SHP77 (cell line): ENCODE measurements around the gene ANO1.
"Not testable (repeated sequence)": the region's sequence is repeated elsewhere in the genome, so short reads cannot be mapped to it uniquely, and the experiment has no call there.

ENCODE experiments used
- DNase-seq, 2 experiments: peaks; one replicate each; lab custom pipeline; 2025; lab: John Stamatoyannopoulos, UW

The ANO1 gene

DNA sequence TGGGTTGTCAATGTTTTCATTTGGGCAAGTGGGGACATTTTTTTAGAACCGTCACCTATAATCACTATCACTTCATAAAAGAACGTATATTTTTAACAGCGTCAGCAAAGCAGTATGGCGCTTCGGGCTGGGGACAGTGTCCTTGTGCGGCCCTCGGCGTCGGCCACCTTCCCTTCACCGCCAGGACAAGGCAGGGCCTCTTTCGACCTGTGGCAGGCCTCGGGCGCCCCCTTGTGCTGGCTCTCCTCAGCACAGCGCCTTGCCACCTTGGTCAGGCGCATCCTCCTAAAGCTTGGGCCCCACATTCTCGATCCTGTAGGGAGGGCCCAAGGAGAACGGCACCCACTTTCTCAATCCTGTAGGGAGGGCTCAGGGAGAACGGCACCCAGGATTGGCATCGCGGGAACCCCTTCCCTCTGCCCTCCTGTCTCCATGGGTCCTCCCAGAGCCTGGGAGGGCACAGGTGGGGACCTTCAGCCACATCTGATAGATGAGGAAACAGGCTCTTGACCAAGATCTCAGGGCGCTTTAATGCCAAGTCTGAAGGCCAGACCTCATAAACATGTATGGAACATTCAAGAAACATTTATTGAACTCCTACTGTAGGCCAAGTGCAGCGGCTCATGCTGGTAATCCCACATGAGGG lies 113.5 kb downstream of the ANO1 start:
- peak; percentile 51 to 72 for DNase-seq

- no peak for DNase-seq
Measured at GRCh38 chr11:70192666-70193410, 114.7 kb downstream of the ANO1 start.

DNA sequence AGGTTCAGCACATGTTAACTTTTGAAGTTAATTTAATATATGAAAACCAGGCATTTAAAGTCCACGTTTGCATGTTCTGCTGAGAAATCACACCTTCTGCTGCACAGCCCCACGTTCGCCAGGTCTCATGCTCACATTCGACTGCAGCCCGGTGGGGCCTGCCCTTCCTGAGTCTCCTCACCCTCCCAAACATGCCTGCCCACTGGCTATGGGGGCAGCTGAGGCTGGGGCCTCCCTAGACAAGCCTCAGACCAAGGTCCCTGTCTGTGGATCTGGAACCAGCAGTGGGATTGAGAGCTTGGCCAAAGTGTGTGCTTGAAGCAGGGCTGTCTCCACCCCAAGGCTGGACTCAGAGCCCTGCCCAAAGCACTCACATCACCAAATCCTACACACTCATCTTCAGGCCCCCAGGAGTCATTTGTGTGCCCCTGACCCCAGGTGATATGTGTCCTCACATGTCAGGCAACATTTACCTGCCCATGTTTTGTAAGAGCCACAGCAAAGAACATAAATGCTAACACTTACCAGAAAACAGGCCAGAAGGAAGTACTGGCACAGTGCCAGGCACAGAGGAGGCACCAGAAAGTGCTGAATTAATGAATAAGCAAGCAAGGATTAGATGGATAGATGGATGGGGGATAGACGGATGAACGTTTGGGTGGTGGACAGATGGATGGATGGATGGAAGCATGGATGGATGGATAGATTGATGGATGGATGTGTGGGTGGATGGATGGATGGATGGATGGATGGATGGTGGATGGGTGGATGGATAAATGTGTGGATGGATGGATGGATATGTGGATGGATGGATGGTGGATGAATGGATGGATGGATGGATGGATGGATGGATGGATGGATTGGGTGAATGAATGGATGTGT lies 115.5 kb downstream of the ANO1 start:
- DNase-seq = no peak

GRCh38 chr11:70194792-70195791 lies 117.0 kb downstream of the ANO1 start:
- no peak for DNase-seq

DNA sequence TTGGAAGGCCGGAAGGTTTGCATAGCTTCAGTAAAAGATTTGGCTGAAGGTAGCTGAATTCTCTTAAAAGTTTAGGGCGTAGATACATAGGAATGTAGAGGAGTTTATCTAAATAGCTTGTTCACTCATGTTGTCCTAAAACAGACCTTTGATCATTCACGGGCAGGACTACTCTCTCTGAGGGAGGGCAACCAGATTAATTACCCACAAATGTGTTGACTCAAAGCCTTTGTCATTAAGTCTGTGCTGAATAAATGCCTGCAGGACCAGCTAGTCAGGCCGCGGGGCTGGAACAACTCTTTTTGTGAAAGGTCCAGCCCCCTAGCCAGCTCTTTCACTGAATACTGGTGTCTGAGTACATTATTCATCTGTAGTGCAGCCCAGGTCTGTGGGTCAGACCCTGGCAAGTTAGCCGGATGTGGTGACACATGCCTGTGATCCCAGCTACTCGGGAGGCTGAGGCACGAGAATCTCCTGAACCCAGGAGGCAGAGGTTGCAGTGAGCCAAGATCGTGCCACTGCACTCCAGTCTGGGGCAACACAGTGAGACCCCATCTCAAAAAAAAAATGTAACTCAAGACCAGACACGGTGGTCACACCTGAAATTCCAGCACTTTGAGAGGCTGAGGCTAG lies 122.2 kb downstream of the ANO1 start:
- DNase-seq = no peak

DNA sequence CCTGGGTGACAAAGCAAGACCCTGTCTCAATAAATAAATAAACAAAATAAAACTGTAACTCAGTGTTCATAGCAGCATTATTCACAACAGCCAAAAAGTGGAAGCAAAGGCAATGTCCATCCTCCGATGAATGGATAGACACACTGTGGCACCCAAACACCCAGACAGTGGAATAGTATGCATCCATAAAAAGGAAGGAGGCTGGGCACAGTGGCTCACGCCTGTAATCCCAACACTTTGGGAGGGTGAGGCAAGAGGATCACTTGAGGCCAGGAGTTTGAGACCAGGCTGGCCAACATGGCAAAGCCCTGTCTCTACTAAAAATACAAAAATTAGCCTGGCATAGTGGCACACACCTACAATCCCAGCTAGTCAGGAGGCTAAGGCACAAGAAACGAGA lies 122.9 kb downstream of the ANO1 start:
- DNase-seq = not testable (repeated sequence)

GRCh38 chr11:70201882-70202861 lies 124.1 kb downstream of the ANO1 start:
- DNase-seq = no peak

DNA sequence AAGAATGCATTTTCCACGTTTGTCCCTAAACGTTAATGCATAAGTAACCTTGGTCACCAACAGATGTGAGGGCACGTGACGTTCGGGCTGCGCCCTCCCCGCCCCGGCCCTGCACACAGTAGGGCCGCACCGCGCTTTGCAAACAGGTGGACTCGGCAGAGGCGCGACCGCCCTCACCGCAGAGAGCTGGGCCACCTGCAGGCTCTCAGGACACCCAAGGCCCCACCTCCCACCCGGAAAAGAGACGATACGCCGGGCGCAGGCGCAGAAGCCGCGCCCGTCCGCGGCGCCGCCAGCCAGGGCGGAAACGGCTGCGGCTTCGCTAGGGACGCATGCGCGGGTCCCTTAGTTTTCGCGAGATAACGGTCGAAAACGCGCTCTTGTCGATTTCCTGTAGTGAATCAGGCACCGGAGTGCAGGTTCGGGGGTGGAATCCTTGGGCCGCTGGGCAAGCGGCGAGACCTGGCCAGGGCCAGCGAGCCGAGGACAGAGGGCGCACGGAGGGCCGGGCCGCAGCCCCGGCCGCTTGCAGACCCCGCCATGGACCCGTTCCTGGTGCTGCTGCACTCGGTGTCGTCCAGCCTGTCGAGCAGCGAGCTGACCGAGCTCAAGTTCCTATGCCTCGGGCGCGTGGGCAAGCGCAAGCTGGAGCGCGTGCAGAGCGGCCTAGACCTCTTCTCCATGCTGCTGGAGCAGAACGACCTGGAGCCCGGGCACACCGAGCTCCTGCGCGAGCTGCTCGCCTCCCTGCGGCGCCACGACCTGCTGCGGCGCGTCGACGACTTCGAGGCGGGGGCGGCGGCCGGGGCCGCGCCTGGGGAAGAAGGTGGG lies 125.0 kb downstream of the ANO1 start, which contains the start of gene FADD:
Gene FADD (plus strand): TSS at position 377 of the 831 bp plus-strand sequence. CDS start 164 bp downstream, at position 541.
- peak; percentile 93 to 97 for DNase-seq

GRCh38 chr11:70203751-70204465 lies 125.8 kb downstream of the ANO1 start:
- DNase-seq = no peak

DNA sequence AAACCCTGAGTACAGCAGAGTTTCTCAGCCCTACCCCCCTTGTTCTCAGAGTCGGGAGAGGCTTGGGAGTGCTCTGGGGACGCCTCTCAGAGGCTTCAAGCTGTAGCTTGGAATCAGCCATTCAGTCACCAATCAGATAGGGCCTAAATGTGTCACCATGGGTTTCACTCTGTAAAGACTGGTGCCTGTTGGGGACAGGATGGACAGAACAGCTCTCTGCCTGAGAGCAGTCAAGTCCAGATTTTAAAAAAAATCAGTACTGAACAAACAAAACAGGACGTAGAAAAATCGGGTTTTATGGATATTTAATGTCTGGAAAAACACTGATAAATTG lies 126.3 kb downstream of the ANO1 start:
- no peak for DNase-seq

DNA sequence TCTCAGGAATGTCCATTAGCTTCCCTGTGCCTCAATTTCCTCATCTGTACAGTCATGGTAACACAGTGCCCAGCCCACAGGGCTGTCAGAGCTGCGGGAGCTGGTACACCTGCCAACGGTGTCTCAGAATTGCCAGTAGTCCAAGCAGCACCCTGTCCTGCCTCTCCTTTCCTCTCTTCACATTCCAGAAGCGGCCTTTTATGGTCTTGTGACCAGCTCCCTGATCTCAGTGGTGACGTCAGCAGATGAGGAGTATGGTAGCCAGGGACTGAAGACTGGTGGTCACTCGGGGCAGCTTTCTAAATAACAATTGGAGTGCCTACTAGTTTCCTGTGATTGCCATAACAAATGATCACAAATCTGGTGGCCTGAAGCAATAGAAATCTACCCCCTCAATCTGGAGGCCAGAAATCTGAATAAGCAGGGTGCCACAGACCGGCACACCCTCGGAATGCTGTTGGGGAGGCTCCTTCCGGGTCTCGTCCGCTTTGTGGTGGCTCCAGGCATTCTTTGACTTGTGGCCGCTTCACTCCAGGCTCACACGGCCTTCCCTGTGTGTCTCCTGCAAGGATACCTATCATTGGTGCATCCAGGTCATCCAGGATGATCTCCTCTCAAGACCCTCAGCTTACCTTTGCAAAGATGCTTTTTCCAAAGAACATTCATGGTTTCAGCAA lies 127.1 kb downstream of the ANO1 start:
- no peak for DNase-seq

- DNase-seq = no peak
Measured at GRCh38 chr11:70205766-70206165, 127.6 kb downstream of the ANO1 start.

DNA sequence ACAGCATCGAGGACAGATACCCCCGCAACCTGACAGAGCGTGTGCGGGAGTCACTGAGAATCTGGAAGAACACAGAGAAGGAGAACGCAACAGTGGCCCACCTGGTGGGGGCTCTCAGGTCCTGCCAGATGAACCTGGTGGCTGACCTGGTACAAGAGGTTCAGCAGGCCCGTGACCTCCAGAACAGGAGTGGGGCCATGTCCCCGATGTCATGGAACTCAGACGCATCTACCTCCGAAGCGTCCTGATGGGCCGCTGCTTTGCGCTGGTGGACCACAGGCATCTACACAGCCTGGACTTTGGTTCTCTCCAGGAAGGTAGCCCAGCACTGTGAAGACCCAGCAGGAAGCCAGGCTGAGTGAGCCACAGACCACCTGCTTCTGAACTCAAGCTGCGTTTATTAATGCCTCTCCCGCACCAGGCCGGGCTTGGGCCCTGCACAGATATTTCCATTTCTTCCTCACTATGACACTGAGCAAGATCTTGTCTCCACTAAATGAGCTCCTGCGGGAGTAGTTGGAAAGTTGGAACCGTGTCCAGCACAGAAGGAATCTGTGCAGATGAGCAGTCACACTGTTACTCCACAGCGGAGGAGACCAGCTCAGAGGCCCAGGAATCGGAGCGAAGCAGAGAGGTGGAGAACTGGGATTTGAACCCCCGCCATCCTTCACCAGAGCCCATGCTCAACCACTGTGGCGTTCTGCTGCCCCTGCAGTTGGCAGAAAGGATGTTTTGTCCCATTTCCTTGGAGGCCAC lies 128.3 kb downstream of the ANO1 start:
- no peak for DNase-seq

DNA sequence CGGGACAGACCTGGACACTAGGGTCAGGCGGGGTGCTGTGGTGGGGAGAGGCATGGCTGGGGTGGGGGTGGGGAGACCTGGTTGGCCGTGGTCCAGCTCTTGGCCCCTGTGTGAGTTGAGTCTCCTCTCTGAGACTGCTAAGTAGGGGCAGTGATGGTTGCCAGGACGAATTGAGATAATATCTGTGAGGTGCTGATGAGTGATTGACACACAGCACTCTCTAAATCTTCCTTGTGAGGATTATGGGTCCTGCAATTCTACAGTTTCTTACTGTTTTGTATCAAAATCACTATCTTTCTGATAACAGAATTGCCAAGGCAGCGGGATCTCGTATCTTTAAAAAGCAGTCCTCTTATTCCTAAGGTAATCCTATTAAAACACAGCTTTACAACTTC lies 128.9 kb downstream of the ANO1 start:
- DNase-seq = no peak

DNA sequence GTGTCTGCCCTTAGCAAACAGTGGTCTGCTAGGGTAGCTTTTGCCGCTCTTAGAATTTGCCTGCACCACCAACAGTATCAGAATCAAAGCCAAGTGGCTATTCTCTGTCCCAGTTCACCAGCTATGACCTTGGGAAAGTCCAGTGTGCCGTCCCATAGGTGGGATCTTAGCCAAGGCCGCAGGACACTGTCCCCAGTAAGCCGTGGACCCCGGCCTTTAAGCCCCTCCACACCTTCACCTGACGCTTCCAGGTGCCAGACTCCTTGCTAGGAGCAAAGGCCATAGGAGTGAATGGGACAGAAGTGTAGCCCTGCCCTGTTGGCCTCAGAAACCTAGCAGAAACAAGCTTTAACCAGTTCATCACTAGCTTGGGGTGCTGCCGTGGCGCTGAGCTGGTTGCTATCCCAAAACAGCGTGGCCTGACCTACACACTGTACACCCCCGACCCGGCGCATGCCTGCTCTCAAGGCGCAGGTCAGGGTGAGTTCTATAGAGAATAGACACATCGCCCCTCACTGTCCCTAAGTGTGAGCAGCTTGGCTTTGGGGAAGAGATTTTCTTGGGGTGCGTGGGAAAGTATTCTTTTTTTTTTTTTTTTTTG lies 129.5 kb downstream of the ANO1 start:
- DNase-seq = no peak

DNA sequence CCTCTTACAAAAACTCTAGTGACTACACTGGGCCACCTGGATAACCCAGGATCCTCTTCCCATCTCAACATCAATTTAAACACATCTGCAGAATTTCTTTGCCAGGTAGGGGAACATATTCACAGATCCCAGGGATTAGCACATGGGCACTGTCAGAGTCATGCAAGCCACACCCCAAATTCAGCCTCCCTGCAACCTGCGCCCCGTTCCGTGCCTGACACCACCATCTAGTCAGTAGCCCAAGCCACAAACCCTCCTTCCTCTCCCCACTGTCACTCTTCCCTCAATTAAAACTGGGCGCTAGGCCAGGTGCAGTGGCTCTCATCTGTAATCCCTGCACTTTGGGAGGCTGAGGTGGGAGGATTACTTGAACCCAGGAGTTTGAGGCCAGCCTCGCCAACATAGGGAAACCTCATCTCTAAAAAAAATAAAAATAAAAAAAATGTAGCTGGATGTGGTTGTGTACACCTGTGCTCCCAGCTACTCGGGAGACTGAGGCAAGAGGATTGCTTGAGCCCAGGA lies 131.3 kb downstream of the ANO1 start:
- no peak for DNase-seq
